GM19043 (cell line): ENCODE measurements around the gene CACNA1S.
A peak's percentile ranks its signal among the peaks of the same experiment; 100 is the strongest.

Source experiments
- ATAC-seq: cut with Tn5 transposase; IDR thresholded peaks from one replicate; pipeline ENCODE4 v1.9.1; 2021; ENCODE audit warnings: low read depth; ENCODE audit not compliant: unreplicated experiment

The CACNA1S gene

GRCh38 chr1:201112173-201112731 is at the start of gene CACNA1S:
CACNA1S (minus strand) TSS chr1:201112426; CDS start chr1:201112339, 87 bp downstream.
- ATAC-seq, result no peak

DNA sequence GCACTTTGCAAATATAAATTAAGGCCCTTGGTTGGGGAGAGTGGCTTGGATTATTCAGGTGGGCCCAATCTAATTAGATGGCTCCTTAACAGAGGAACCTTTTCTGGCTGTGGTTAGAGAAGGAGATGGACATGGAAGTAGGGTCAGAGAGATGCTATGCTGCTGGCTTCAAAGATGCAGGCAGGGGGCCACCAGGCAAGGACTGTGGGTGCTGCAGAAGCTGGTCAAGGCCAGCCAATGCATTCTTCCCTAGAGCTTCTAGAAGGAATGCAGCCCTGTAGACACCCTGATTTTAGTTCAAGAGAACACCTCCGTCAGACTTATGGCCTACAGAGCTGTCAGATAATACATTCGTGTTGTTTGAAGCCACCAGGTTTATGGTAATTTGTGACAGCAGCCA is 45.7 kb upstream of the CACNA1S start:
- no peak for ATAC-seq

- ATAC-seq, result no peak
Measured at GRCh38 chr1:201156819-201157218, 44.6 kb upstream of the CACNA1S start.

DNA sequence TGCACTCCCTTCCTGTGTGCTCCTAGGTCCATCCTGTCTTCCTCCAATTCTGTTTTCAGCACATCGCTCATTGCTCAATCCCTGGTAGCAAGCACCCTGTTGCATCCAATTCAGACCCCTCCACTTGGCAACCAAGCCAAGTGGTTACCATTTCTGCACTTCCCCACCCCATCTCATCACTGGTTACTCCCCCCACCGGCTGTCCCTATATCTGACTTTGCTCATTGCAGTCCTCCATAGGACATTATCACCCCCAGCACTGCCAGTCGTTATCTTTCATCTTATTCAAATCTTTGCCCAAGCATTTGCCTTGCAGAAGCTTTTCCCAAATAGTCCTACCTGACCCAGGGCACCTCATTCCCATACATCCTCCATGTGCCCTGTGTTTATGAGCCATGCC is 44.1 kb upstream of the CACNA1S start:
- ATAC-seq, result no peak

DNA sequence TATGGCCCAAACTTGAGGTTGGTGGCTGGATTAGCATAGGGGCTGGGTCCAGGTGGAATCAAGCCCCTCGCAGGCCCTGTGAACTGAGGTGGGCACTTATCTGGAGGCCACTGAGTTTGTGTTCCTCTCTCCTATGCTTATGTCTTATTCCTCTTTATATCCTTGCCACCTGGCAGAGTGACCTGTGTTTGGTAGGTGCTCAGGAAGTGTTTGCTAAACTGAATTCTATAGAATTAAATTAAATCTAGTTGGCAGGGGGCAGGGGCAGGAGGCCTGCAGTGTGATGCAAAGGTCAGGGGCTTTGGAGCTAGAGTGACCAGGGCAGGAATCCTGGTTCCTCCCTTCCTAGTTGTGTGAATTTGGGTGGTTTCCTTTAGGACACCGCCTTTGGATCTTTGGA is 43.1 kb upstream of the CACNA1S start:
- no peak for ATAC-seq

- peak; percentile 98 for ATAC-seq
Measured at GRCh38 chr1:201154389-201155165, 42.4 kb upstream of the CACNA1S start, which contains the start of gene TMEM9. TMEM9 (minus strand) TSS chr1:201154474; CDS start chr1:201153923, 551 bp downstream.

DNA sequence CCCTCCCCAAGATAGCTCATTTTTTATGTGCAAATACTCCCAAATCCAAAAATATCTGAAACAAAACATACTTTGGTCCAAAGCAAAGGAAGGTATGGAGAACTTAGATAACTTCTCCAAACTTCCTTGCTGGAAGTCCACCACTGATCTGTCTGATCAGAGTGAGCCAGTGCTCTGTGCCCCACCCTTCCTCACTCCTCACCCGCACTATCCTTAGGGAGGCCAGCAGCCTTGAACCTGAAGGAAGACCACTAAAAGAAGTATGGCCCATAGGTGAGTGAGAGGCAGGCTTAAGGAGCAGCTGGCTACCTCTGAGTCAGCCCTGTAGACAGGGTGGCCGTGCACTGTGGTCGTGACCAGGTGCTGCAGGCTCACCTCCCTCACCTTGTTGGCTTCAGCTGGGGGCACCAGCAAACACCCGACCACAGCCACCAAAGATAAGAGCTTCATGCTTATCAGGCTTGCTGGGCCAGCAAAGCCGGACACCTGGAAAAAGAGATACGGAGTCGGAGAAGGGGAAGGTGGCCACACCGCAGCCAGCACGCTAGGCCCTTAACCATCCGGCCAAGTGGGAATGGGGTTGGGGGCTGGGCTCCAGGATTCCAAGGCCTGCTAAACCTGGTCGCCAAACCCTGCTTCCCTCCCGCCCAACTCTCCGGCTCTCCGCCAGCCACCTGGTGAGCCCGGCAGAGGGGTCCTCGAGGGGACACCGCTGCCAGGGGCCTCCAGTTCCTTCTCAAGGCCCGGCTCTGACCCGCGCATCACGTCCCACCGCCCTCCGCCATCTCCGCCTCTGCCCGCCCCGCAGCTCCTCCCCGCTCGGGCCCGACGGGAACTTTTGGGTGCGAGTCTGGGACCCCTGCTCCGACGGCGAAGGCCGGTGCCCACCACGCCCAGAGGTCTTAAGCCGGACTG is 41.5 kb upstream of the CACNA1S start:
- ATAC-seq, result peak; percentile 62

DNA sequence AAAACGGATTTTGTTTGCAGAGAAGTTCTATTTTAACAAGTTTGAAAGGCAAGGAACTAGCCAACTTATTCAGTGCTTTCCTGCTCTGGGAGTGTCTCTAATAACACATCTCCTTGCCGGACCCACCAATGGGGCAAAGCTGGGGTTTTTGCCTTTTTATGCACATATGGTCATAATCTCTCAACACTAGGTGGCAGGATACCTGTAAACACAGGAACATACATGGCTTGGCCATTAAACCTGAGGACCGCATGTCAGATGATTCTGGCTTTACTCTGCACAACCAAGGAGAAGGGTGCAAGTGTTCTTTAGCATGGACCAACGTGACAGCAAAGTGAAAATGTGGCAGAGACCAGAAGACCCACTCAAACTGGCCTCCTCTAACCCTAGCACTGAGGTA is 37.2 kb upstream of the CACNA1S start:
- no peak for ATAC-seq

DNA sequence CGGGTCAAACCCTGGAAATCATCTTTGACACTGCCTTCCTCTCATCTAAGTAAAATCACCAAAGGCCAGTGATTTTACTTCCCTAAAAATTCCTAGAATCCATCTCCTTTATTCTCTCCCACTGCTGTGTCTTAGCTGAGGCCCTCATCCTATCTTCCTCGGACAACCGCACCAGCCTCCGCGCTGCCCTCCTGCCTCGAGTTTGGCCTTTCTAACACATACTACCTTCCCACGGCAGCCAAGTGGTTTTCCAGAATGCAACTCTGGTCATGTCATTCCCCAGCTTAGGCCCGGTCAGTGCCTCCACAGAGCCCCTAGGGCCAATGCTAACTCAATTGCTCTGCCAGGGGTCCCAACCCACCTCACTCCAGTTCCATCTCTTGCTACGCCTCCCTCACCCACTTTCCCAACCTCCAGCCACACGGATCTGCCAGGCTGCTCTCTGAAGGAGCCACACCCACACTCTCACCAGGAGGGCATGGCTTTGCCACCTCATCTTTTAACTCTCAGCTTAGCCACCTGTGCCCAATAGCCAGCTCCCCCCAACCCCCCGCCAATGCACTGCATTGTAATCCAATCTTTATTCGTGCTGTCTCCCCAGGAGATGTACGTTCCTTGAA is 35.3 kb upstream of the CACNA1S start:
- ATAC-seq, result no peak

- ATAC-seq, result no peak
Measured at GRCh38 chr1:201146626-201147390, 34.6 kb upstream of the CACNA1S start.

DNA sequence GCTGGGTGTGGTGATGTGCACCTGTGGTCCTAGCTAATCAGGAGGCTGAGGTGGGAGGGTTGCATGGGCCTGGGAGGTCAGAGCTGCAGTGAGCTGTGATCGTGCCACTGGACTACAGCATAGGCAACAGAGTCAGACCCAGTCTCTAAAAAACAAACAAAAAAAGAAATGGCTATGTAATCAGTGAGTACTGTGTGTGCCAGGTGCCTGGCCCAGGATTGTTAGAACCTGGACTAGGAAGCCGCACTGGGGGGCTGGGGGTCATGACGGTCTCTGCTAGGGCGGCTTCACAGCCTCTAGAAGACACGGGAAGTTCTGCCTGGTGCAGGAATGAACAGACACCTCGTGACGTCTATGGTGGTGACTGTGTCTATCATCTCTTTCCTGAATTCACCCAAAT is 33.6 kb upstream of the CACNA1S start:
- no peak for ATAC-seq

GRCh38 chr1:201145132-201145531 is 32.9 kb upstream of the CACNA1S start:
- ATAC-seq, result no peak

DNA sequence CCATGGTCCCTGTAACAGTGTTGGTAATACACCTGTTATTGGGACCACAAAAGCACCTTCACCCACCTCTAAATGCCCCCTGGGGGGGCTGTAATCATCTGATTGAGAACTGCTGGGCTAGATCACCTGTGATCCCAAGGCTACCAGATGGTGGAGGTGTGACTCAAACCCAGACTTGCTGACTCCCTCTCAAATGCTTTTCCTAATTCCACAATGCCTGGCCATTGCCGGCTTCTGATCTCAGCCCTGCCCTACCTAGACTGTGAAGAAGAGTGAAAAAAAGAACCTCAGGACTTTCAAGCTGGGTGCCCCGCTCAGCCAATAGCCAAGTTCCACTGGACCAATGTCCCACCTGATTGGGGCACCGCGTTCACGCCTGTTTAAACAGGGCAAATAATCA is 32.5 kb upstream of the CACNA1S start:
- ATAC-seq, result no peak

DNA sequence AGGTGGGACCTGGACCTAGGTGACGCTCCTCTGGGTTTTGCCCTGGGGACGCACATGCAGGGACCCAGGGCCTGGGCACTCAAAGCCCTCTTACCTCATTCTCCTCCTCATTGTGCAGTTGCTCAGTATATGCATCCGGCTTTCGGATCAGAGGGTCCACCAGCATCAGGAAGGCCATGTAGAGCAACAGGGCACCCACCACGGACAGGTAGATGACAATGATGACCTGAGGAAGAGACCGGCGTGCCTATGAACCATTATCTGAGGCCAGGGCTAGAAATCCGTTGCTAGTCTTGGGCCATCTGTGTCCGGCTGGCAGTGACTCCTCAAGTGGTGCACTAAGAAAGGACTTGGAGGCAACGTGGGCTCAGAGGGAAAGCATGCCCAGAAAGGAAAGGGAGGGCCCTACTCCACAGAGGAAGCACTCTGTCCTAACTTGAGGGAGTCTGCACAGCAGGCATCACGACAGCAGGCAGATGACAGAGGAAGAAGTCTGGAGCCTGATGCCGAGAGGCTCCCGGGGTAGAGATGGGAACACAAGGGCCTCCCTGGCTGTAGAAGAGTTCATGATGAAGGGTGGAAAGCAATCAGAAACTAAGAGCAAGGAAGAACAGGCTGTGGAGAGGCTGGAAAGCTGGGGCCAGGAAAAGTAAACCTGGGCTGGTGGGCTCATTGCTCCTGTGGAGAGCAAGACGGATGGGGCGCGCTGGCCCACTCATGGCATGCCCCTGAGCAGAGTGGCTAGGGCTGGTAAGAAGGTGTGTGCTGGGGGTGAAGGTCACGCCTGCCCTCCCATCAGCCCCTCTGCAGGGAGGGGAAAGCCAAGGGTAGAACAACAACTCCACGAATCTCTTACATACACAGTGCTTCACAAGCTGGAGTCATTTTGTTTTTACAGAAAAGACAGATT is 31.8 kb upstream of the CACNA1S start:
- ATAC-seq, result no peak

DNA sequence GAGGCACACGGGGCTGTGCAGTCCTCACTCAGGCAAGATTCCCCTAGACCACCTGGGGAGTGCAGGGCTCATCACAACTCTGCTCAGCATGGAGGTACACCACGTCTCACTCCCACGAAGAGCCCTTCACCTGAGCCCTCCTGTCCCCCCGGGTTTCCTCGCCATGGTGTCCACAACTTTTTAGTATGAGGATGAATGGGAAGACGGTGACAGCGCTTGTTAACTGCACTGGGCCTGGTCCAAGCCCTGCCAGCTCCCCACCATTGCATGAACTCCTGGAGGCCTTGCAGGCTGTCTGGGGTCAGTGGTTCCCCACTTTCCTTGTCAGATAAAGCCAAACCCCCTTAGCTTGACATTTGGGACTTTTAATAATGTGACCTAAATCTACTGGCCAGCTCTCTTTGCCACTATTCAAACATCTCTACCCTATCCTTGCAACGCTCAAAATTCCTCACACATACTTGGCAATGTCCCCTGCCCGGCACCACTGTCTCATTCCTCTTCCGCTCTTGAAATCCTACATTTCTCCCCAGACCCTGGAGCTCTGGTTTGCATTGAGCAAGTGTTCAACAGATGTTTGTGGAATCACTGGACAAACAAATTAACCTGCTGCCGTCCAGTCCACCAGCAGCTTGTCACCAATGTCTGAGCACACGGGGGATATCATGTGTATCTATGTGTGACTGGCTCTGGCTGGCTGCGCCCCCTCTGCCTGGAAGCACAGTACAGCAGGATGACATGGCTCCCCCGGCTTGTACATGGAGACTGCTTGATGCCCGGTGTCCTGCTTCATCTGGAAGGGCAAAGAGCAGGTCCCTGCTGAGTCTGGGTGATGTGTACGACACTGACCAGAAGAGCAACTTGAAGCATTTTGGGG is 30.9 kb upstream of the CACNA1S start:
- ATAC-seq, result no peak

GRCh38 chr1:201142011-201142848 is 30.0 kb upstream of the CACNA1S start:
- ATAC-seq, result no peak

GRCh38 chr1:201141418-201141817 is 29.2 kb upstream of the CACNA1S start:
- no peak for ATAC-seq
